ENCODE measurements around the gene SYAP1. TPM values are rescaled to one million over a fixed set of nuclear protein-coding genes. Genes with fewer than 3 reads are reported as not detected.

The SYAP1 gene
- total and polyA plus RNA-seq, 2 of the 8 experiments (the other 6 are each of a cell fraction or from before 2014, with no cell fraction given), result 2.9 to 20.3 TPM

GRCh38 chrX:16702700-16703599 lies 16.5 kb upstream of the SYAP1 start:
- Histone ChIP-seq H3K27me3 (replicated peaks in 1 of 4; ENCODE audit: control insufficient read depth in 3 of 4, extremely low read depth in 1 of 4, insufficient read depth in 3 of 4, low read length in 3 of 4) (no peaks in the 10 kb centered on the region), H3K23me2 (ENCODE audit: low read depth, low read length) (no peaks in the 10 kb centered on the region), H4K20me1 (replicated peaks in 1 of 2; ENCODE audit: control insufficient read depth in 1 of 2, insufficient read depth in 2 of 2, low read length in 2 of 2) (no peaks in the 10 kb centered on the region), H3K79me1 (ENCODE audit: low read depth, low read length) (no peaks in the 10 kb centered on the region), H3K9ac (replicated peaks in 1 of 4; ENCODE audit: extremely low read depth in 1 of 4, low read depth in 3 of 4, low read length in 3 of 4) (no peak overlapping the region), H3K4ac (replicated peaks; ENCODE audit: insufficient read length, low read depth, low read length) (no peak overlapping the region), H3K56ac (replicated peaks; ENCODE audit: insufficient read length, low read depth, low read length) (no peak overlapping the region), H3K27ac (ENCODE audit: low read depth, low read length) (no peak overlapping the region), H3K9me3 (ENCODE audit: insufficient read depth in 2 of 2, low read depth in 1 of 2, low read length in 1 of 2) (no peaks in the 10 kb centered on the region), H2BK5ac (ENCODE audit: low read depth, low read length) (no peak overlapping the region), H2AFZ (ENCODE audit: low read length) (no peak overlapping the region), H4K5ac (ENCODE audit: insufficient read length, low read depth, low read length) (no peak overlapping the region), H3K36me3 (ENCODE audit: control insufficient read depth in 2 of 4, insufficient read depth in 4 of 4, low read length in 3 of 4) (peaks cover 2 to 37% (median 12%) of the 10 kb centered on the region in 4 experiments; a peak in 6 of 8 replicates), H3K14ac (ENCODE audit: insufficient read length) (no peak overlapping the region), H4K91ac (replicated peaks; ENCODE audit: insufficient read length, low read length) (no peak overlapping the region), H4K8ac (ENCODE audit: extremely low read depth, insufficient read depth, low read length) (no peak overlapping the region), H2BK20ac (ENCODE audit: low read length) (no peak overlapping the region), H2BK15ac (ENCODE audit: low read length) (no peak overlapping the region), H2AK5ac (ENCODE audit: low read depth, low read length) (no peak overlapping the region), H3K4me1 (replicated peaks in 1 of 4; ENCODE audit: control insufficient read depth in 3 of 4, insufficient read depth in 4 of 4, low read length in 3 of 4) (no peaks in the 10 kb centered on the region), H3K23ac (ENCODE audit: insufficient read length) (no peak overlapping the region), H3K4me3 (ENCODE audit: extremely low read depth in 1 of 4, insufficient read depth in 2 of 4, low read depth in 3 of 4, low read length in 4 of 4) (no peak overlapping the region), H2BK12ac (ENCODE audit: low read depth, low read length) (no peak overlapping the region), H3K4me2 (ENCODE audit: insufficient read depth in 1 of 2, low read depth in 2 of 2, low read length in 2 of 2) (no peak overlapping the region), H3K79me2 (ENCODE audit: control insufficient read depth in 1 of 2, insufficient read depth in 2 of 2, low read length in 2 of 2) (no peaks in the 10 kb centered on the region), H2BK120ac (replicated peaks; ENCODE audit: low read depth, low read length) (no peak overlapping the region), H3K18ac (ENCODE audit: extremely low read depth, low read length) (no peak overlapping the region)
- CTCF ChIA-PET (ENCODE audit: partially characterized antibody), result interaction anchor here (0.6 kb wide), 1 partner anchor 157 kb away, joined by 3 read pairs; no protein-coding TSS in a partner anchor
- DNase-seq (ENCODE audit: low read depth in 1 of 2, low spot score in 2 of 2), result no peak
- POLR2A ChIA-PET (ENCODE audit: partially characterized antibody), result interaction anchor here (0.6 to 1.5 kb wide), 2 partner anchors 17 to 1089 kb away, joined by 3 to 4 read pairs; no protein-coding TSS in a partner anchor
- no peak for FAIRE-seq
- WGBS, 2 experiments (ENCODE audit: extremely low coverage in 1 of 2, insufficient coverage in 1 of 2, insufficient read length in 1 of 2, insufficient replicate concordance in 2 of 2, low coverage in 1 of 2, low lambda C conversion rate in 2 of 2, missing lambda C conversion rate in 1 of 2), result 97% methylated on average over 11 of the region's 15 CpGs; no CpG with 5 or more reads in 1 of the 2 experiments
- TF ChIP-seq SAP30 (IDR thresholded peaks at IDR 0.05; ENCODE audit: insufficient read depth, insufficient replicate concordance, low read length) (no peak), FOSL1 (IDR thresholded peaks at IDR 0.05; ENCODE audit: insufficient read depth, low read depth, low read length) (no peak), ASH2L (IDR thresholded peaks at IDR 0.05; ENCODE audit: low read length) (no peak), JUN (IDR thresholded peaks at IDR 0.05; ENCODE audit: low read depth, low read length) (no peak), RAD21 (IDR thresholded peaks at IDR 0.05 in 1 of 2, conservative IDR thresholded peaks at IDR 0.05 in 1 of 2; ENCODE audit: low read depth in 2 of 2, low read length in 2 of 2) (no peak), EZH2 (IDR thresholded peaks at IDR 0.05; ENCODE audit: low read depth, low read length, severe bottlenecking) (no peak), BCL11A (IDR thresholded peaks at IDR 0.05; ENCODE audit: low read depth in 2 of 2, low read length in 2 of 2) (no peak), EGR1 (IDR thresholded peaks at IDR 0.05; ENCODE audit: borderline replicate concordance, low read depth, low read length) (no peak), RNF2 (IDR thresholded peaks at IDR 0.05; ENCODE audit: borderline replicate concordance, low read depth, low read length, missing control alignments, poor library complexity, severe bottlenecking) (no peak), EP300 (IDR thresholded peaks at IDR 0.05; ENCODE audit: borderline replicate concordance in 1 of 2, low read depth in 2 of 2, low read length in 2 of 2) (no peak)
